ENCODE results near the gene ZBTB45.
A peak's percentile ranks its signal among the peaks of the same experiment; 100 is the strongest.
"Not testable (repeated sequence)": the region's sequence is repeated elsewhere in the genome, so short reads cannot be mapped to it uniquely, and the experiment has no call there.

Gene ZBTB45

DNA sequence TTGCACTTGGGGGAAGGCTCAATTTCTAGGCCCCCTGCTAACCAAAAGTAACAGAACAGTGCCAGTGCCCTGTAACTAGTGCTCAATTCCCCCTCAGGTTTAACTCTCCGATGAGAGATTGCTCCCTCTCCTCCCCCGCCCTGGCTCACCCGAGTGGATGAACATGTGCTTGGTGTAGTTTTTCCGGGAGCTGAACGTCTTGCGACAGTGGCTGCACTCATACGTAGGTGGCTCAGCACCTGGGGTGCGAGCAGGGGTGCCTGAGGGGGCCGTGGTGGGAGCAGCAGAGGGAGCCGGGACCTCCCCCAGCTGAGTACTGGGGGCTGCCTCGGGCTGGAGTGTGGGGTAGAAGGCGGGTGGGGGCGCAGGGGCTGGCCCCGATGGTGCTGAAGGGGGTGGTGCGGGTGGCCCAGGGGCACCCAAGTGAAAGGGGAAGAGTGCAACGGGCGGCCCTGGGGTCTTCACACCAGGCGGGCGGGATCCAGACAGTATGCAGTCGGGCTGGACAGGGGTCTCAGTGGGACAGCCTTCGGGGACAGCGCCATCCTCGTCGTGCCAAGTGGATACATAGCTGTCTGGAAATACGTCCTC, 3.3 kb downstream of the ZBTB45 start:
- DNase-seq (ENCODE audit: low read depth in 1 of 2, low spot score in 1 of 2): no peak
- TF ChIP-seq JUND (IDR thresholded peaks at IDR 0.05; ENCODE audit: low read depth): no peak
- in situ Hi-C loops (cut with HindIII; ENCODE audit: low pct_unique_long_range_greater_than_20kb, low sequenced_read_pairs): no loop called here

DNA sequence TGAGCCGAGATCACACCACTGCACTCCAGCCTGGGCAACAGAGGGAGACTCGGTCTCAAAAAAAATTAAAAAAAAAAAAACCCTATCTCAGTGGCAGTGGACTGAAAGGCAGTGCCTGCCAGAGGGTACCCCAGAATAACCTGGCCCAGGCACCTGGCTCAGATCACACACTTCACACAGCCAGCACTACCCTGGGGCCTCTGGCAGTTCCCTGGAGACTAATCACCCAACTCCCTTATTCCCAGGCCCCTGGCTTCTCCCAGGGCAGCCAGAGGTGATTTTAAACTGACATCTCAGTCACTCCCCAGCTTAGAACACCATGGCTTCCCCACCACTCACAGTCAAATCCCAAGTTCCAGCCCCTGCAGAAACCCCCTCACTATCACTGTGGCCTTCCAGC, 4.4 kb downstream of the ZBTB45 start:
- DNase-seq (ENCODE audit: low read depth in 1 of 2, low spot score in 1 of 2): no peak
- no peak for TF ChIP-seq JUND (IDR thresholded peaks at IDR 0.05; ENCODE audit: low read depth)
- in situ Hi-C loops (cut with HindIII; ENCODE audit: low pct_unique_long_range_greater_than_20kb, low sequenced_read_pairs): no loop called here

DNA sequence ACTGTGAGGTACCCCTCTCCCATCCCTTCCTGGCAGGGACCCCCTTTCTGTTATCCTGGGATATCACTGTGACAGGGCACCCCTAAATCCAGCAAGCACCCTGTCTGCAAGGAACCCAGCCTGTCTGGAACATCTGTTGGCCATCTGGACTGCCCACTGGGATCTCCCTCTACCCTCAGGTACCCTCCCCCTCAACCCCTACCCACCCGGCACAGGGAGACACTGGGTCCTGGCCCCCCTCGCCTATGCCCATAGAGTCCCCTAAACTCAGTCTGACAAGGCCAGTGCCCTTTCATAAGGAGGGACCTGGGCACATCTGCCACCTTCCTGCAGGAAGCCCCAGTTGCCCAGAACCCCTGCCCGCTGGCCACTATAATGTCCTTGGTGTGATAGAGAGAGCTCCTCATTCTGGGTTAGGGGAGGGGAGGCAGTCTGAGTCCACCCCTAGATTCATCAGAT, 5.0 kb downstream of the ZBTB45 start:
- no peak for DNase-seq (ENCODE audit: low read depth in 1 of 2, low spot score in 1 of 2)
- TF ChIP-seq JUND (IDR thresholded peaks at IDR 0.05; ENCODE audit: low read depth): no peak
- in situ Hi-C loops (cut with HindIII; ENCODE audit: low pct_unique_long_range_greater_than_20kb, low sequenced_read_pairs): no loop called here

DNA sequence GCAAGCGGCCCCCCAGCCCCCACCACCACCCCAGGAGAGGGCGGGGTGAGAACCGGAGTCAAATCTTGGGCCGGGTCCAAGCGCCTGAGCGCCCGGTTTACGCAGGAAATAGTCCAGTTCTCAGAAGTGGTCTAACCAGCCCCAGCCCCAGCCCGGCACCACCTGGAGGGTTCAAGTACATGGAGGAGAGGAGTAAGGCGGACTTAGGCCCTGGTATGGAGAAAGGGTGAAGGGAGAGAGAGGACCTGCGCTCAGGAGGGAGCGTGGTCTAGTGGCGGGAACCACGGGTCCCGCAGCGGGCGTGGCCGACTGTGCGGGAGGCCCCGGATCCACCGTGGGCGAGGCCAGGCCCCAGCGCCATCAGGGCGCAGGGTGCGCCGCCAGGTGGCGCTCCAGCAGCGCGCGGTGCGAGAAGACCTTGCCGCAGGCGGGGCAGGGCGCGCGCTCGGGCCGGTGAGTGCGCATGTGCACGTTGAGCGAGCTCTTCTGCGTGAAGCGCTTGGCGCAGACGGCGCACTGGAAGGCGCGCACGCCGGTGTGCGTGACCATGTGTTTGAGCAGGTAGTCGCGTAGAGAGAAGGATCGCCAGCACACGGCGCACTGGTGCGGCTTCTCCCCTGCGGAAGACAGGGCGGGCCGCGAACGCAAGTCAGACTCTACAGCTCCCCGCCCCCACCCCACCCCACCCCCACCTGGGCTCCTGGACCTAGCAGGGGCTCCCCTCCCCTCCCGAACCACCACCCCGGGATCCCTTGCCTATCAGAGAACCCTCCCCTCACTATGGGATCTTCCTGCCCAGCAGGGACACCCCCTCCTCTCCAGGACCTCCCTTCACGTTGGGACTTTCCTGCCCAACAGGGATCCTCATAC, 5.7 kb downstream of the ZBTB45 start:
- in situ Hi-C loops (cut with HindIII; ENCODE audit: low pct_unique_long_range_greater_than_20kb, low sequenced_read_pairs): no loop called here
- TF ChIP-seq JUND (IDR thresholded peaks at IDR 0.05; ENCODE audit: low read depth): no peak
- peak; percentile 74 to 95 for DNase-seq (ENCODE audit: low read depth in 1 of 2, low spot score in 1 of 2)

DNA sequence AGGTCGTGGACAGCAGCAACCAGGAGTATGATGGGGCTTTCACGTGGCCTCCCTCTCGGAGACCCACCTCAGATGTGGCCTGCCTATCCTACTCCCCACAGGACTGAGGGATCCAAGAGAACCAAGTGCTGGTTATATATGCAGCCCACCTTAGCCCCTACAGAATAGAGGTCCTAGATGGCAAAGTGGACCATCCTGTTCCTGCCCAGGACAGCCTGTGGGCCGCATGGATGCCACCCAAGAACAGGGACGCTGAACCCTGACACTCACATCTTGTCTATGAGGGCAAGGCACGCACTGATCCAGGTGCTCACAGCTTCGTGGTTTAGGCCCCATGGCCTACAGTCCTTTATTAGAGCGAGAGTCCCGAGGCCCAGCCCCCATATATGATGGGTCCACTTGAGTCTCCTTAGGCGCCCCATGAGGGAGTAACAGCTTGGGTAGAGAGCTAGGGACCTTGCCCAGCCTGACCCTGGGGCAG, 6.4 kb downstream of the ZBTB45 start:
- no peak for DNase-seq (ENCODE audit: low read depth in 1 of 2, low spot score in 1 of 2)
- no peak for TF ChIP-seq JUND (IDR thresholded peaks at IDR 0.05; ENCODE audit: low read depth)
- in situ Hi-C loops (cut with HindIII; ENCODE audit: low pct_unique_long_range_greater_than_20kb, low sequenced_read_pairs): no loop called here

DNA sequence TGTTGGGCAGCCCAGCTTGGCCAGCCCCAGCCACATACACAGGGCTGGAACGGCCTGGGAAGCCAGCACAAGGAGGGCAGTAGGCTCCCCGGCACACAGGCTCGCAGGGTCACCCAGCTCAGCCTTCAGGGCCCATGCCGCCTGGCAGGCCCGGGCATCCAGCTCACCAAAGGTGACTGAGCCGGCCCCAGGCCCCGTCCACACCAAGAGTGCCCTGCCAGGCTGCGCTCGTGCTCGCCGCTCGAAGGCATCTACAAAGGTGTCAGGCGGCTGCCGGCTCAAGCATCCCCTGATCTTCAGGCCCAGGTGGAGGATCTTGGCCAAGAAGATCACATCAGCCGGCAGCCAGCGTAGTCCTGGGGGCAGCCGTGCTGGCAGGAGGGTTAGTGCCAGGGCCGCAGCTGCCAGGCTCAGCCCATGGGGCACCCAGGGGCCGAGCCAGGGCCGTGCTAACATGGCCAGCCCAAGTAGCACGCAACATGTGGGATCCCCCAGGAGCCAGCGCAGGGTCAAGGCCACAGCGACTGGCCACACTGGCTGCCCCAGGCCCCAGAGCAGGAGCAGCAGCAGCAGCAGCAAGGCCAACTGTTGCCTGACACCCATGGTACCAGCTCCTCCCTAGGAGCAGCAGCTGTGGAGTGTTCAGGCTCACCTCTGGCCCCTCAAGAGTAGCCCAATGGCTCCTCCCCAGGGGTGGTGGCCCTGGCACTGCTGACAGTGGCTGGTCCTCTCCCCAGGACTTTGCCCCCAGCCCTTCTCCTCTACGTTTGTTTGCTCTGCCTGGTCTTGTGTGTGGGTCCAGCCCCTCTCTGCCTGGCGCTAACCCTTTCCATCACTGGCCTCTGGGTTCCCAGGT, 8.0 kb downstream of the ZBTB45 start, which contains the start of gene SLC27A5:
TSS of gene SLC27A5 (minus strand) at position 640 of the 856 bp plus-strand sequence. CDS start at position 603, 37 bp downstream.
- in situ Hi-C loops (cut with HindIII; ENCODE audit: low pct_unique_long_range_greater_than_20kb, low sequenced_read_pairs): no loop called here
- DNase-seq (ENCODE audit: low read depth in 1 of 2, low spot score in 1 of 2): no peak
- TF ChIP-seq JUND (IDR thresholded peaks at IDR 0.05; ENCODE audit: low read depth): no peak

DNA sequence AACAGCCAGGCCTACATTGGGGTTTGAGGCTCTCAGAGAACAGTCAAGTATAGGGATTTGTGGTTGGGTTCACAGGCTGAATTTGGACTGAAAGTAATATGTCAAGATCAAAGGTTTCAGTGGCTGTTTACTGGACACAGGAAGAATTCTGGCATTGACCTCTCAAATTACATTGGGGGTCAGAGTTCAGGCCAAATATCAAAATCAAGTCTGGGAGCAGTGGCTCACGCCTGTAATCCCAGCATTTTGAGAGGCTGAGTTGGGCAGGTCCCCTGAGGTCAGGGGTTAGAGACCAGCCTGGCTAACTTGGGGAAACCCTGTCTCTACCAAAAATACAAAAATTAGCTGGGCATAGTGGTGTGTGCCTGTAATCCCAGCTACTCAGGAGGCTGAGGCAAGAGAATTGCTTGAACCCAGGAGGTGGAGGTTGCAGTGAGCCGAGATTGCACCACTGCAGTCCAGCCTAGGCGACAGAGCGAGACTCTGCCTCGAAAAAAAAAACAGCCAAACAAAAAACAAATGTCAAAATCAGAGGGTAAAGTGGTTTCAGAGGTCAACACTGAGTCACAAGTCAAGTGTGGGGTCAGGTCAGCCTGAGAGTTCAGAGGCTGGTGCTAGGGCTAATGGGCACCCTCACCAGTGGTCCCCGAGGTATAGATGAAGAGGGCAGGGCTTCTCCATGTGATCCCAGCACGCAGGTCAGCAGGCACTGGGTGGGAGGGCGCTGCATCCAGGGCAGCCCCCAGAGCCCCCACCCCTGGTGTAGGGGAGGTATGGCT, 9.3 kb downstream of the ZBTB45 start:
- TF ChIP-seq JUND (IDR thresholded peaks at IDR 0.05; ENCODE audit: low read depth): no peak
- DNase-seq (ENCODE audit: low read depth in 1 of 2, low spot score in 1 of 2): no peak
- in situ Hi-C loops (cut with HindIII; ENCODE audit: low pct_unique_long_range_greater_than_20kb, low sequenced_read_pairs): no loop called here

DNA sequence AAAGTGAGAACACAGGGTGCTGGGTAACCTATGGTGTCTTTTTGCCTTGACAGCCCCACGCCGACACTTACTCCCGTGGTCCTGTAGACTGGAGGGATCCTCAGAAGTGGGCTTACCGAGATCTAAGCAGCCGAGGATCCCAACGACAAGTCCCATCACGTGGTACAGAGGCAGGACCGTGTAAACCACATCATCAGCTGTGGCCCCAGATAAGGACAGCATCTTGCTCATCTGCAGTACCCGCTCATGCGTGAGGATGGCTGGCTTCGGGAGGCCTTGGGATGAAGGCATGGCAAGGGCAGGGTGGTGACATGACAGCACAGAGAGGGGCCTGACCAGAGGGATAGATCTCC, 9.9 kb downstream of the ZBTB45 start:
- no peak for DNase-seq (ENCODE audit: low read depth in 1 of 2, low spot score in 1 of 2)
- in situ Hi-C loops (cut with HindIII; ENCODE audit: low pct_unique_long_range_greater_than_20kb, low sequenced_read_pairs): no loop called here
- TF ChIP-seq JUND (IDR thresholded peaks at IDR 0.05; ENCODE audit: low read depth): no peak

DNA sequence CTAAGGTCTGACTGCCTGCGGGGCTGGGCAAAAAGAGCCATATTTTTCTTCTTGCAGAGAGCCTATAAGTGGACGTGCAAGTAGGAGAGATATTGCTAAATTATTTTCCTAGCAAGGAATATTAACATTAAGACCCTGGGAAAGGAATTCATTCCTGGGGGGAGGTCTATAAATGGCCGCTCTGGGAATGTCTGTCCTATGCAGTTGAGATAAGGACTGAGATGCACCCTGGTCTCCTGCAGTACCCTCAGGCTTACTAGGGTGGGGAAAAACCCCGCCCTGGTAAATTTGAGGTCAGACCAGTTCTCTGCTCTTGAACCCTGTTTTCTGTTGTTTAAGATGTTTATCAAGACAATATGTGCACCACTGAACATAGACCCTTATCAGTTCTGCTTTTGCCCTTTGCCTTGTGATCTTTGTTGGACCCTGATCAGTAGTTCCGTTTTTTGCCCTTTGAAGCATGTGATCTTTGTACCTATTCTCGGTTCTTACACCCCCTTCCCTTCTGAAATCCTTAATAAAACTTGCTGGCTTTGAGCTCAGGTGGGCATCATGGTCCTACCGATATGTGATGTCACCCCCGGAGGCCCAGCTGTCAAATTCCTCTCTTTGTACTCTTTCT, 11.9 kb downstream of the ZBTB45 start:
- in situ Hi-C loops (cut with HindIII; ENCODE audit: low pct_unique_long_range_greater_than_20kb, low sequenced_read_pairs); DNase-seq (ENCODE audit: low read depth in 1 of 2, low spot score in 1 of 2): not testable (repeated sequence)

DNA sequence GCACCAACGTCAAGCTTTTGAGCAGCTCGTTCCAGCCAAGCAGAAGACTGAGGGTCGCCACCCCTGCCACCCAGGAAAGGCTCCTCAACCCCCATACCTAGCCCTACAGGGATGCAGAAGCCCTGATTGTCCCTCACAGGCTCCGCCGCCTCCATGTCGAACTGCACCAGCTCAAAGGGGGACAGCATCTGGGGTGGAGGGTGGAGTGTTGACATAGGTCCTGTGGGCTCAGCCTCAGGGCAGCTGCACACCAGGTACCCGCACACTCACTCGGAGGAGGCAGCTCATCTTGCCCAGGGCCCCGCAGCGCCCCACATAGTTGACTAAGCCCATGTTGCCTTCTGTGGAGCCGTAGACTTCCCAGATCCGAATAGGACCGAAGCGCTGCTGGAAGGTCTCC, 19.4 kb downstream of the ZBTB45 start:
- TF ChIP-seq JUND (IDR thresholded peaks at IDR 0.05; ENCODE audit: low read depth): no peak
- in situ Hi-C loops (cut with HindIII; ENCODE audit: low pct_unique_long_range_greater_than_20kb, low sequenced_read_pairs): no loop called here
- DNase-seq (ENCODE audit: low read depth in 1 of 2, low spot score in 1 of 2): no peak

DNA sequence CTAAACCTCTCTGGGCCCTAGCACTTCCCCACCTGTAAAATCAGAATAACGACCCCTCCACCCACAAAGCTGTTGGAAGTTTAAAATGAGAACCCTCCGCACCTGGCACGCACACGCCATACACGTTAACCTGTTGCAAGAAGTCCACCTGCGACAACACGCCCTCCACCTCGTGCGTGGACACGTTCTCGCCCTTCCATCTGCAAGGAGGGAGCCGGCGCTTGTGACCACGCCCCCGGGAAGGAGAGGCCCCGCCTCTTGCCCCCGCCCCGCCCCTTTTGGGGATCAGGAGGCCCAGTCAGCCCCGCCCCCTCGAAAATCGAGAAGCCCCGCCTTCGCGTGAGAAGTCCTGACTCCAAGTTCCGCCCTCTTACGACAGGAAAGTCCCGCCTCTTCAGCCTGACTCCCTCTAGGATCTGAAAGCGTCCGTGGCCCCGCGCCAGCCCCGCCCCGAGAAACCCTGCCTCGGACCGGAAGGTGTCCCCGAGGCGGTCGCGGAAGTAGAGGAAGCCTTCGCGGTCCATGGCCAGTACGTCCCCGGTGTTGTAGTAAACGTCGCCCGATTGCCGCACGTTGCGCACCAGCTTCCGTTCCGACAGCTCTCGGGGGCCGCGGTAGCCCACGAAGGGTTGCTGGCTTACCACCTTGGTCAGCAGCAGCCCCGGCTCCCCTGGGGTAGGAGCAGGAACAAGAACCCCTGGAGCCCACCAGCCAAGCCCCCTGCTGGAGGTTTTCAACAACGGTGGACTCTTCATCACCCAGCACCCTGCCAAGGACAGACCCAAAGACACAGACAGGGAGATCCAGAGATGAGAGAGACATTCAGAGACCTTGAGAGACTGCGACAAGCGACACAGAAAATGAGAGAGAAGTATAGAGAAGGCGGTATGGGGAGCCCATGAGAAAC, 20.3 kb downstream of the ZBTB45 start:
- DNase-seq (ENCODE audit: low read depth in 1 of 2, low spot score in 1 of 2): peak; percentile 84 to 98
- in situ Hi-C loops (cut with HindIII; ENCODE audit: low pct_unique_long_range_greater_than_20kb, low sequenced_read_pairs): no loop called here
- TF ChIP-seq JUND (IDR thresholded peaks at IDR 0.05; ENCODE audit: low read depth): no peak

Data from T47D (cell line).